GM21367 (cell line): ENCODE results near the gene TFPI.

Experiments
- ATAC-seq: cut with Tn5 transposase; IDR thresholded peaks from one replicate; pipeline ENCODE4 v1.9.1; 2021; ENCODE audit not compliant: unreplicated experiment

The TFPI gene

DNA sequence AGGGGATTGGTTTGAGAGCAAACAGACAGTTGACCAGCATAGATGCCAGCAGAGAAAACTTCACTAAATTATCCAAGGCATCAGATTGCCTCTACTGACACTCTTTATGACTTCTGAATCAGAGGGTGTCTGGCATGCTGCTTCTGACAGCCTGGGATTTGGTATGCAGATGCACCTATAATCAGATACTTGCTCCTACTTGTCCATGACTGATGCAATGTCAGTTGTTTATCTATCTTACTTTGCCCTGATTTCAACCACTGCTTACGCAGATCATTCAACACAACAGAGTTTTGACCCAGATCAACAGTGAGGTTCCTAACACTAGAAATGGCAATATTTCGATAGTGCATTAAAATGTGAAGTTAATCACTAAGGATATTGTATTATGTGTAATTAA, 83.5 kb downstream of the TFPI start:
- ATAC-seq = no peak

DNA sequence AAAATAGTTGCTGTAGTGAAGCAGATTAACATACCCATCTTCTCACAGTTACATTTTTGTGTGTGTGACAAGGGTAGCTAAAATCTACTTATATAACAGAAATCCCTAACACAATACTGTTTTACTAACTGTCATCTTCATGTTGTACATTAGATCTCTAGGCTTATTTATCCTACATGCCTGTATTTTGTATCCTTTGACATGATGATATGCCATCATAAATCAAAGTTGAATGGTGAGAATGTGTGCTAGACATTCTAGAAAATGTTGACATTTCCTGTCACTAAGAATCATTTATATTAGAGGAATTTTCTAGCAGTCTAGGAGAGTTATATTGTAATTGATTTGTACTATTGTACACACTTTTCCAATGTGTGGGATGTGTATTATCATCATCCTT, 84.7 kb downstream of the TFPI start:
- no peak for ATAC-seq

DNA sequence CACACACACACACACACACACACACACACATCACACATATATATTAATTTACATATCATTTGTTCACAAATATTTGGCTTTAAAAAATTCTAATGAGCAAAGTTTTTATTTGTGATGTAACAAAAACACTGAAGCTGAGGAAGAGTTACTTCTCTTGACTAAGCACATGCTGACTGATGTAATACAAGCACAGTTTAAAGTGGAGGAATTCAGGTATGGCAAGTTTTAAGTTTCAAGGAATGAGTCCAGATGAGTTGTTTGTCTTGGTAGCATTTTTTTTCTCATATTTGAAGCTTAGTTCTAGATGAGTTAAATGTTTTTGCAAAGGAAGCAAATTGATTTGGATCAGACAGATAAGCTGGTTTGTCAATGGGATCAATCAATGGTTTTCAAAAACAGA, 86.0 kb downstream of the TFPI start:
- no peak for ATAC-seq

DNA sequence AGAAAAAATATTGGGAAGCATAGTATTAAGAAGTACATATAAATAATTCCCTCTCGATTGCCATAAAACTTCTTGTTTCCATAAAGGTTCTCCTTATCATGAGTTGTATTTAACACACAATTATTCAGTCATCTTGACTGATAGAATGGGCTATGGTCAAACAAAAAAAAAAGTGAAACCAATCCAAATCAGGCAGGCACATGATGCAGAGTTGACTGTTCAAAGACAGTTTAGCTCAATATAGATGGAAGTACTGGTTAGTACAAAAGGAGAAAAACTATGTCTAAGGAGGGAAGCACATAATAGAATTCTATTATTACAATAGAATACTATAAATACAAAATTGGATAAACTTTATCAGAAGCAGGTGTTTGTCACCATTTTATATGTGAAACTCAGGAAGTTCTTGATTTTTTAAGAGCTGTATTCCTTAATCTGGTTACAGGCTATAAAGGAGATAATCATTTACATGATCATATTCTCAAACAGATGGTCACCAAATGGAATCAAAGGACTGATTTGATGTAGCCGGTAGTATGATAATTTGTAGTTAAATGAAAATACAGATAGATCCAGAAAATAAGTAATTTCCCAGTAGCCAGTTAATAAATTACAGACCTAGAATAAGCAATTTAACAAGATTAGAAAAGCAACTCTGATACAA, 88.0 kb downstream of the TFPI start:
- ATAC-seq = no peak

DNA sequence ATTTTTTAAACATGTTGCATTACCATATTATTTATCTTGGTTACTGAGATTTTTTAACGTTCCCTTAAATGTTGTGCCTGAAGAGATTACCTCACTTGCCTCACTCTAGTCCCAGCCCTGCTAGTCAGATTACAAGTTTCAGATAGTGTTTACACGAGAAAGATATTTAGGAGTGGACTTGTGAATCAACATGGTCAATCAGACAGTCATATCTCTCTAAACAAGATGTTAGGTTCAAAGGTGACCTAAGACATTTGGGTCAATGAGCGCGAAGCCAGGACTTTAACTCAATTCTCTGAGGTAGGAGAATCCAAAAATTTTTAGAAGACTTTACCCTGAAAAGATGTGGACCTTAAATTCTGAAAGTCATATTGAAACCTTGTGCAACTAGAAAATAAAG, 91.4 kb downstream of the TFPI start:
- no peak for ATAC-seq

DNA sequence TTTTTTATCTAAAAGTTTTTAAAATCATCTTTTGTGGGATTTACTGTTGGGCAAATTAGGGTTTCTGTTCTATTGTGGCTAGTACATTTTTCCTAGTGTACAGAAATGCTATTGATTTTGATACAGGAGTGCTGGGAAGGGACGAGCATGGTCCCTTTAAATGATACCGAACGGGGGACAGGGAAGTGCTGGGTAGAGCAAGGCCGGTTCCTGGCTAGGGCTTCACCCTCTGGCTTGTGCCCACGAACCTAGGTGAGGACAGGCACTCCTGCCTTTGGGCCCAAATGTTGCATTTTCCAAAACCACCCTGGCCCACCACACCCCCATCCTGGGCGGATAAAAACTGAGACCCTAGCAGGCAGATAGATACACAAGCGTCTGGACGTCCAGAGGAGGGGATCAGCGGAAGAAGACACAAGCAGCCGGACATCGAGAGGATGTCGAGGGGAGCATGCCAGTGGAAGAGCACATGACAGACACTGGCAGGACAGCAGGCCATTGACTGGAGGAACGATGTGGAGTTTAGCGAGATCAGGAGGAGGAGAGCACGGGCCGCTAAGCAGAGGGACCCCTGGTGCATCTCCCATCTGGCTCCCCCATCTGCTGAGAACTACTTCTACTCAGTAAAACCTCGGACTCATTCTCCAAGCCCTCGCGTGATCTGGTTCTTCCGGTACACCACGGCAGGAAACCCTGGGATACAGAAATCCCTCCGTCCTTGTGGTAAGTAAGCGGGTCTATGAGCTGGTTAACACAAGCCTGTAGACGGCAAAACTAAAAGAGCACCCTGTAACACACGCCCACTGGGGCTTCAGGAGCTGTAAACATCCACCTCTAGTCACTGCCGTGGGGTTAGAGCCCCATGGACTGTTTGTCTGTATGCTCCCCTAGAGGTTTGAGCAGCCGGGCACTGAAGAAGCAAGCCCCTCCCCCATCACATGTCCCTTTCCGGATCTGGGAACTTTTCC, 92.7 kb downstream of the TFPI start:
- no peak for ATAC-seq

DNA sequence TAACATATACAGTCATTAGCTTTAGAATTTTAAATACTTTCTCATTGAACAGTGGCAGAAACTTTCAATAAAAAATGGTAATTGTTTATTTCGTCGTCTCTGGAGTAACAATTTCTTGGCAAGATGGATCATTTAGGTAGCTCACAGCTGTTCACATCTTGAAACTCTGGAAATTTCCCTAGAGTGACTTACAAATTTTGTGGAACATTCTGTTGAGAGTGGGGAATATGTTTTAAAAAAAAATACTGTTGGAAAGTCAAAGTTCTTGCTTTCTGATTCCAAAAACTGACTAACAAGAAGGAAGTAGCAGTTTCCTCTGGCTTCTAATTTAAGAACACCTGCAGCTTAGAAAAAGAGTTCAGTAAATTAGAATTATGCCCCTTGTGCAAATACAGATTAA, 95.0 kb downstream of the TFPI start:
- ATAC-seq = no peak

DNA sequence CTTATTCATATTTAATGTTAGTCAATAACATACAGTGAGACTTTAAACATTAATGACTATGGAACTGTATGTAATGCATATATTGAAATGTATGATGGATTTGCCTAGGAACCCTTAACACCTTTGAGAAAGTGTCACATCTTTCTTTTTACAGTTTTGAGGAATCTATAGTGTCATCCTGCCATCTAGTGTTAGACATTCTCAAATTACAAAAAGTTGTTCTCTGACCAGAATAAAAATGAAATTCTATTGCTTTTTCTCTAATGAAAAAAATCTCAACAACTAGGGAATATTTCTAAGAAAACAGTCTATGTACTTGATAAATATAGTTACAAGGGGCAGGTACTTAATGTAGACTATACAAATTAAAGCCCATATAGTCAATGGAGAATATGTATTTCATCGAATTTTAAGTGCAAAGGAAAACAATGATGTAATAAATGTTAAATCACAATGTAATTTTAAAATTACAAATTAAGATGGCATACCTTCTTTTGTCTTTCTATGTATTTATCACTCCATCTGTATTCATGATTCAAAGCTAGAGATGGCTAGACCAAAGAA, 101.1 kb downstream of the TFPI start:
- ATAC-seq = no peak

DNA sequence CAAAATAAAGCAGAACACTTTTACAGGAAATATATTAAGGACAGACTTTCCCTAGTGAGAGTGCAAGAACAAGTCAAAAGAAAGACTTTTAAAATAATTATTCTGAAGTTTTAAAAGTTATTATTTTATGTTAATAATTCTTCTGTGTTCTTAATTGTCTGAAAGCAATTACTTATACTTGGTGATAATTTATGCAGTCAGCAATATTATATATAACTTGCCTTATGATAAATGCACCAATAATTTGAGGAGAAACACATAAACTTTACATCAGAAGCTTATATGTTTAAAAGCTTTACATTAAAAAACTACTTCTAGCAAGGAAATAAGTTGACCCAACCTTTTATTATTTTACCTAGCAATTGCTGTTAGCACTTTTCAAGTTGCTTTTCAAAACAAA, 102.7 kb downstream of the TFPI start:
- no peak for ATAC-seq

DNA sequence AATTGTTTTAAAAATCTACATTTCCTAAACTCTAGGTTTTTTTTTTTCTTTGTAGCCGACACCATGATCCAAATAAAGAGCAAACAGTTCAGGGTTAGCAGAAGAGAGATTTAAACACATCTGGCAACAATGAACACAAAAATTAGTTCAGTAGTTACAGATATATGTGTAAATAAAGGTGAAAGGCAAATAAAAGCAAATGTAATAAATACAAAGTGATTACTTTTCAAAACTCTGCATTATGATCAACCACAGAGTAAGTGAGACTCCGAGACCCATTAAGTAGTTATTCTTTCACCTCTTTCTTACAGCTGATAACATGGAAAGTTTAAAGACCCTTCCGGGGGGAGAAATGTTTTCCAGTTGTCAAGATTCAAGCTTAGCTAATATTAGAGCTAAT, 106.9 kb downstream of the TFPI start:
- no peak for ATAC-seq

DNA sequence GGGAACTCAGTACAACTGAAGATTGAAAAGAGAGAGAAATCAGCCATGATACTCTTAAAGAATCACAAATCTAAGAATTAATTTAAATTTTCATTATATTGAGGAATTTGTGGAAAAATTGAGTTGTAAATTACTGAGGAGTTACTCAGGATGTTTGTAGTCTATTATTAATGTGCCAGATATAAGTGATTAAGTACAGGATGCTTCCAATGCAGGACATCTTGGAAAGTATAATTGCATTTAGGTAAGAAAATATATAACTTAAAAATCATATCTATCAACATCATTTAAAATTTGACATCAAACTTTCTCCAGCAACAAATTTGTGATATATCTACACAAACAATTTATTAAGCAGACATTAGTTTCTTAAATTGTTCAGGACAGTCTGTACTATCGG, 107.5 kb downstream of the TFPI start:
- ATAC-seq = no peak

DNA sequence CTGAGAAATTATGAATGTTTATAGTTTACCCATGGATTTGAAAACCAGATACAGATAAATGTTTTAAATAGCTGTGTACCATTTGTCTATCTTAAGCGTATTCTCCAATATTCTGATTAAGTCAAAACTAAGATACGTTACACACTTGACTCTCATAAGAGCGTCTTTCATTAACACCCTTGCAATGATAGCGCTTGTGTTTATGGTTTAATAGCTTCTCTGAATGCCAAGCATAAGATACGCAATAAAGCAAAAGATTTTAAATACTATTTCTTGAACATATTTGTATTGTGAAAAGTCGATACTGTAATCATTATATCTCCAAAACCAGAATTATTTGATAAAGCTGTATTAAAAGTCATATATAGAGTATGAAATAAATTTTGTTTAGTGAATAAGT, 109.2 kb downstream of the TFPI start:
- no peak for ATAC-seq

DNA sequence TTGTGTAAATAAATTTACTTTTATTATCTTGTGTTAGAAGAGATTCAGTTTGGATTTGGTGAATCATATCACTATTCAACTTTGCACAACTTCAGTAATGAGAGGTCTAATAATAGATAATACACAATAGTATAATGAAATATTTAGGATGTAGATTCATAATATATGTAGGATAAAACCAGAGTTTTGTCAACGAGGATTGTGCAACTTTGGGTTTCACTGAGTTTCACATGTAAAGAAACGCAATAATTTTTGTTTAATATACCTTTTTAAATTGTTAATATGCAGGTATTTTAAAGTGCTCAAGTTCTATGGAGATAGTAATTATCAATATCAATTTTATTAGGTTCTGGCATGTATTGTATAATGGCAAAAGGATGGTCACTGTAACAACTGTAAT, 111.5 kb downstream of the TFPI start:
- no peak for ATAC-seq

DNA sequence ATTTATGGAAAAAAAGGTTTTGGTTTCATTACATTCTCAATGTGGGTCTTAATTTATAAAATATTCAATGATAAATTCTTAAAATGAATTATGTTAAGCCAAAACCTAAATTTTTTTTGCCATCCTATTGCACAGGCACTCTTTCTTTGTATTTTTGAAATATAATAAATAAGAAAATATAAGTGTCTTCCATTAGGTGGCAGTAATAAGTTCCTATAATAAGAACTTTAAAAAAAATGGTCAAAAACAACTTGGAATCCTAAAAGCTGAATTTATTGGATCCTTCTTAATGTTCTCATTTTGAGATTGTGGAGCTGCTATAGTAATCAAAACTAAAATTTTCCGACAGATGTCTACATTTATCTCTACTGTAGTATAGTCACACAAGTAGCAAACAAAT, 111.9 kb downstream of the TFPI start:
- ATAC-seq = no peak

DNA sequence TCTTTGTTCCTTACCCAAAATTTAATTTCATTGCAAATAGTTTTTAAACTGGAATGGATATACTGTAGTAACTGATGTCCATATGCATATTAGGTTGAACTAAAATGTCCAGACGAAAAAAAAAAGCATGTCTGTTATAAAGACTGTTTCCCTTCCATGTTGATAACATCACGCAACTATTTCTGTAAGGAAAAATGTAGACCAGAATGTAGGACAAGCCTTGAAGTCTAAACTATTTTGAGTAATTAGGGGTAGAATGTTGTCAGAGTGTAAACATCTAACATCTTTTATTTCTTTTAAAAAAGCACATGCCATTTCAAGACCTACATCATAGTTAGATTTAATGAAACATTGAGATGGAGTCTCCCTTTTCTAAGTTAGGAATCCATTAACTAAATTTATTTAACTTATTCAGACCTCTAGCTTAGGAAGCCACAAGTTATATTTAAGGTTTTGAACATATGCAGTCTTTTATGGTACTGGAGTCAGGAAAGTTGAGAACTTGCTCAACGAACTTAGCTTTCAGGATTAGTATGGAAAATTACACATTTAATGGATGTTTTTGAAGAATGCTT, 114.0 kb downstream of the TFPI start:
- ATAC-seq = no peak

DNA sequence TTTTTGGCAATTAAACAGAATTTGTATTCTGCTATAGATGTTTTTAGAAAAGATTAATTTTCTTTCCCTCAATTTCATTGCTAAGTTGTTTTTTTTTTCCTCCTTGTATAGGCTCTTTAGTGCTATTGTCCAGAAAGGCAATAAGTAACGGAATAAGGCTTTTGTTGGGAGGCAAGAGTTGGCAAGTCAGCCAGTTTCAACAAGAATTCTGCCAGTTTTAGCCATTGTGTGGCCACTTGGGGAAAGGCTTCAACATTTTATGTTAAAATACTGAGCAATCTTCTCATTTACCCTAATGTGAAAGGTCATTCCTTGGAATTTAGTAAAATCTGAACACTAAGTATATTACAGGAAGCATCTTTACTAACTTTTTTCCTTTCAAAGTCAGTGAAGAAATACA, 115.8 kb downstream of the TFPI start:
- ATAC-seq = no peak

DNA sequence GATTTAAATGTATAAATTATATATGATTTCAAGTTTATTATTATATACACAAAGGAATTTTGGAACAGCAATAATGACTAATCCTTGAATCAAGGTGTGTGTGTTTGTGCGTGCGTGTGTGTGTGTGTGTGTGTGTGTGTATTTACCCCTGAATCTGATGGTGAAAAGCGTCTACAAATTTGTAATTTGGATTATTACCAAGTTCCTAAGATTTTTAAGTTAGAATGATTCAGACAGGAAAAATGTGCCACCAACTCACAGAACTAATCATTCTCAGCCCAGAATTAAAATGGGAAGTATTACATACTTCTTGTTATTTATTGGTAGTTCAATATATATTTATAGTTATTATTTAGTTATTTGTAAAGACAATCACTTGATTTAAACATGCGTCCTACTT, 118.5 kb downstream of the TFPI start:
- ATAC-seq = no peak

DNA sequence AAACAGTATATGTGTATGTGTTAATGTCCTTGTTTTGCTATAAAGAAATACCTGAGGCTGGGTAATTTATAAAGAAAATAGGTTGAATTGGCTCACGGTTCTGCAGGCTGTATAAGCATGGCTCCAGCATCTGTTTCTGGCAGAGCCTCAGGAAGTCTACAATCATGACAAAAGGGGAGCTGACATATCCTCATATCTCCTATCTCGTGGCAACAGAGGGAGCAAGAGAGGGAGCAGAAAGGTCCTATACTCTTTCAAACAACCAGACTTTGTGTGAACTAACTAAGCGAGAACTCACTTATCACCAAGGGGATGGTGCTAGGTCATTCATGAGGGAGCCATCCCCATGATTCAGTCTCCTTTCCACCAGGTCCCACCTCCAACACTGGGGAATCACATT, 119.2 kb downstream of the TFPI start:
- ATAC-seq = no peak

DNA sequence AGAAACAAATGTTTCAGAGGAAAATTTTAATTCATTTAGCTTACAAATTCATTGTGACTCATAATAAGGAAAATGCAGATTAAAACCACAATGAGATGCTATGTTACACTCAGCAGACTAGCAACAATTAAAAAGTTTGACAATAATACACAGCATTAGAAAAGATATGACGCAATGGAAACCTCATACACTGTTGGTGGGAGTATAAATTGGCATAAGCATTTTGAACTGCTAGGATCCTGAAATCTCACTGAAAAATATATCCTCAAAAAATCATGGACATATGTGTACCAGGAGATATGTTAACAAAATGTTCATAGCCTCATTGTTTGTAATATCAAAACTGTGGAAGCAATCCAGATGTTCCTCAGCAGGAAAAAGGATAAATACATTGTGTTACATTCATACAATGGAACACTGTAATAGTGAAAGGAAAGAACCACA, 119.9 kb downstream of the TFPI start:
- ATAC-seq = no peak

DNA sequence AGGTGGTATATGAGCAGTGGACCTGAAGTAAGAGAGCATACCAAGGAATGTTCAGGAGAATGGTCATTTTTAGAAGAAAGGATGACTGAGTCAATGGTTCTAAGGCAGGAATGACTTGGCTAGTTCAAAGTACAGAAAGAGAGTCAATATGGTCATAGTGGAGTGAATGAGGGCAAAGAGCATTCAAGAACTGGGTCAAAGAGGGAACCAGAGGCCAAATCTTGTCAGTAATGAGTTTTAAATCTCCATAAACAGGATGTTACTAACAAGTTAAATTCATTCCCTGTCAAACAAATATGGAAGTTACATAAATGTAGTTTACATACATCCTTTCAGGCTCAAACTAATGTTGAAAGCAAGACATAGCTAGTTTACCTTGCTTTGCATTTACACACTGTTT, 122.3 kb downstream of the TFPI start:
- no peak for ATAC-seq

DNA sequence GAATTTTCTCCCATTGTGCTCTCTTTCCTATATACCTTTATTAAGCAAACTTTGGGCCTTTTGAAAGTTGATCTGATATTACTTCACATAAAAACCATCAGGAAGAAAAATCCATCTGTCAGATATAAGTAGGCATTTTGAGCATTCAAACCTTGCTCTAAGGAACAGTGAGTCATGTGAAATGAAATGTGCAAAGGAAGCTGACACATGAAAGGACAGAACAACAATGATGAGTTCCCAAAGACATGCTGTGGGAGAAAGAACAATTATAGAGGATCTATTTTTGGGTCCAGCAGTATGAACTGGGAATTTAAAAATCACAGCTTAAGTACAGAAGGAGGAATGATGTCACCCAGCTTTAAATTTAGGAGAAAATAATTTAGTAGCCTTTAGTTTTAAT, 124.2 kb downstream of the TFPI start:
- ATAC-seq = no peak

DNA sequence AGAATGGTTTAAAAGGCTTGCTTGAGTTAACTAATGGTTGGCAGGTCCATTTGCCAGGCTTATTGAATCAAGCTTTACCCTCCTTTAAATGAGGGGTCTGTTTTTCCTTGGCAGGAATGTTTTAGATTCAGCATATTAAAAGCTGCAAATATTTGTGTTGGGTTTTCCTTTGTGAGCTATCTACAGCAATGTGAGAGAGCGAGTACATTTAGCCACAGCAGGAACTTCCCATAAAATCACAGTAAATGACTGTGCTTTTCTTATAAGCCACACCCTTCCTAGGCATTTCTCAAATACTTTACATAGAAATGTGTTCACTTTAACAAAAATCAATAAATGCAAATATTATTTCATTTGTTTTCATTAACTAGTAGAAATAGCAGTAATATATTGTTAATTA, 130.1 kb downstream of the TFPI start:
- ATAC-seq = no peak
